IPS-18c (cell line): Measurements from ENCODE around the gene FXYD1.
"Not testable (repeated sequence)": the region's sequence is repeated elsewhere in the genome, so short reads cannot be mapped to it uniquely, and the experiment has no call there.

Source experiments
- H3K4me3 ChIP-seq: 2 replicates; pipeline ENCODE4 v1.7.0; 2013; ENCODE audit warnings: low read depth, mild to moderate bottlenecking, low read length, moderate library complexity; ENCODE audit not compliant: insufficient read depth
- H3K9me3 ChIP-seq: one replicate; pipeline ENCODE4 v1.6.1; 2013; ENCODE audit warnings: mild to moderate bottlenecking, low read length, moderate library complexity; ENCODE audit not compliant: control insufficient read depth, insufficient read depth

FXYD1 gene

DNA sequence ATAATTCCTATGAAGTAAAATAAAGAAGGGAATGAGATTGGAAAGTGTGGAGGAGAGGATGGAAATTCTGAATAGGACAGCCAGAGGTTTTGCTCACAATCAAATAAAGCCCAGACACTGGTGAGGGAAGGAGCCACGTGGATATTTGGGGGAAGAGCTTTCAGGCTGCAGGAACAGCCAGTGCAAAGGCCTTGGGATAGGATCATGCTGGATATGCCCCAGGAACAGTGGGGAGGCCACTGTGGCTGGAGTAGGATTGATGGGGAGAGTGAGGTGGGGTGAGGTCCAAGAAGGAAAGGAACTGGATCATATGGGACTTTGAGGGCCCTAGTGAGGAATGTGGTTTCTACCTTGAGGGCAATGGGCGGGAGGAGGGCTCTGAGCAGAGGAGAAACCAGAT is 11.8 kb downstream of the FXYD1 start:
- no peaks in the 10 kb centered on the region for H3K9me3 ChIP-seq
- H3K4me3 ChIP-seq = no peak overlapping the region

DNA sequence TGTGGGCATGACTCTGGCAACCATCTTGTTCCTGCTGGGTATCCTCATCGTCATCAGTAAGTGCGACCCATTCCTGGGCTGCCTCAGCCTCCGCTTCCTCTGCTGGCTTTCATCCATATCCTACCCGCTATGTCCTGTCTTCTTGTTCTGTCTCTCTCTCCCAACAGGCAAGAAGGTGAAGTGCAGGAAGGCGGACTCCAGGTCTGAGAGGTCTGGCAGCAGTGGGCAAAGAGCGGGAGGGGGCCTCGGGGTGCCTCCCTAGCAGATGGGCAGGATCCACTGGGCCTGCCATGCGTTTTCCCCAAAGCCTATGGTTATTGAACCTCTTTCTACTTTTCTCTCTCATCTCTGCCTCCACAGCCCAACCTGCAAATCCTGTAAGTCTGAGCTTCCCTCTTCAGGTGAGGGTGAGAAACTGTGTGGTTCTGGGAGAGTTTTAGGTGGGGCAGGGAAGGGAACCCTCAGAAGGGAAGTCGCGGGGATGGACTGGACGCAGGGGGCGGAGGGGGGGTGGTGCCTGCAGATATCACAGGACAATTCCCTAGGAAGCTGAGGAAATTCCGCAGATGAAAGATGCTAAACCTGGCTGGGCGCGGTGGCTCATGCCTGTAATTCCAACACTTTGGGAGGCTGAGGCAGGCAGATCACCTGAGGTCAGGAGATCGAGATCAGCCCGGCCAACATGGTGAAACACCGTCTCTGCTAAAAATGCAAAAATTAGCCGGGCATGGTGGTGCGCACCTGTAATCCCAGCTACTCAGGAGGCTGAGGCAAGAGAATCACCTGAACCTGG is 12.8 kb downstream of the FXYD1 start:
- Histone ChIP-seq H3K9me3 (no peaks in the 10 kb centered on the region), H3K4me3 (no peak overlapping the region)

DNA sequence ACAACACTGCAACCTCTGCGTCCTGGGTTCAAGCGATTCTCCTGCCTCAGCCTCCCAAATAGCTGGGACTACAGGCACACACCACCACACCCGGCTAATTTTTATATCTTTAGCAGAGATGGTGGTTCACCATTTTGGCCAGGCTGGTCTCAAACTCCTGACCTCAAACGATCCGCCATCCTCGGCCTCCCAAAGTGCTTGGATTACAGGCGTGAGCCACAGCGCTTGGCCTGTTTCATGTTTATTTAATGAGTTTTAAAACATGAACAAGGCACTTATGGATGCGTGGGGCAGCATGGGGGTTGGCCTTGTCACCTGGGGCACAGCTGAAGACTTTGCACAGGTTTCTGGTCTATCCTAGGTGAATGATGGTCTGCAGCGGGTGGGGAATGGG is 14.5 kb downstream of the FXYD1 start:
- not testable (repeated sequence) for H3K9me3 ChIP-seq
- peak overlapping the region; percentile 87 for H3K4me3 ChIP-seq

DNA sequence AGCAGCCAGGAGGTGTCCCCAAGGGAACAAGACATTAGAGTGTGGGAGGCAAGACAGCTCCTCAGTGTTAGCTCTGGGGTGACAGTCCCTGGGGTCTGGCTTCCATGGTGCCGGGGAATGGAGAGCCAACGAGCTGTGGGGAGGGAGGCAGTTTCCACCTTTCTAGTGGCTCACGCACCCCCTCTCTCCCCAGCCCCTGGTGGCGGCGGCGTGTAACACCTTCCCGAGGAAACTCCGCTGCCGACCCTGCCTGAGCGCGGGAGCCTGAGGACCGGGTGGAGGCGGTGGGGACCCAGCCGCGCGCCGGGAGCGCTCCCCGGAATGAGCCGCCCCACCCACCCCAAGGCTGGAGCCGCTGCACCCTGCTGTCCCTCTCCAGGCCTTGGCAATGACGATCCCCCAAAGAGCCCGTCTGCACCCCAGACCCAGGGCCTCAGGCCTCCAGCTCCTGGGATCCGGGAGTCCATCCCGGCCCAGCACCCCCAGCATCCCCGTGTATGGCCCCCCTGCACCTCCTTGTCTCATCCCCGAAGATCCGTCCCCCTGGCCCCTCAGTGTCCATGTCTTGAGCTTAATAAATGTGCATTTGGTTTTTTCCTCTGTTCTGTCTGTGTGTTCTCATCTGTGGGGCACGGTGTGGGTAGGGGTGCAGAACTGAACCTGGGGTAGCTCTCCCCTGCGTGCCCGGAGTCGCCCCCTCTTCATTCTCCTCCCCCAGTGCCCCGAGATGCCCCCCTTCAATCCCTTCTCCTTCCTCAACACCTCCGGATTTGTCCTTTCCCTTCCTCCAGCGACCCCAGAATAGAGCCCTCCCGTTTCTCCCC is 15.3 kb downstream of the FXYD1 start:
- peak overlapping the region; percentile 87 for H3K4me3 ChIP-seq
- no peaks in the 10 kb centered on the region for H3K9me3 ChIP-seq

DNA sequence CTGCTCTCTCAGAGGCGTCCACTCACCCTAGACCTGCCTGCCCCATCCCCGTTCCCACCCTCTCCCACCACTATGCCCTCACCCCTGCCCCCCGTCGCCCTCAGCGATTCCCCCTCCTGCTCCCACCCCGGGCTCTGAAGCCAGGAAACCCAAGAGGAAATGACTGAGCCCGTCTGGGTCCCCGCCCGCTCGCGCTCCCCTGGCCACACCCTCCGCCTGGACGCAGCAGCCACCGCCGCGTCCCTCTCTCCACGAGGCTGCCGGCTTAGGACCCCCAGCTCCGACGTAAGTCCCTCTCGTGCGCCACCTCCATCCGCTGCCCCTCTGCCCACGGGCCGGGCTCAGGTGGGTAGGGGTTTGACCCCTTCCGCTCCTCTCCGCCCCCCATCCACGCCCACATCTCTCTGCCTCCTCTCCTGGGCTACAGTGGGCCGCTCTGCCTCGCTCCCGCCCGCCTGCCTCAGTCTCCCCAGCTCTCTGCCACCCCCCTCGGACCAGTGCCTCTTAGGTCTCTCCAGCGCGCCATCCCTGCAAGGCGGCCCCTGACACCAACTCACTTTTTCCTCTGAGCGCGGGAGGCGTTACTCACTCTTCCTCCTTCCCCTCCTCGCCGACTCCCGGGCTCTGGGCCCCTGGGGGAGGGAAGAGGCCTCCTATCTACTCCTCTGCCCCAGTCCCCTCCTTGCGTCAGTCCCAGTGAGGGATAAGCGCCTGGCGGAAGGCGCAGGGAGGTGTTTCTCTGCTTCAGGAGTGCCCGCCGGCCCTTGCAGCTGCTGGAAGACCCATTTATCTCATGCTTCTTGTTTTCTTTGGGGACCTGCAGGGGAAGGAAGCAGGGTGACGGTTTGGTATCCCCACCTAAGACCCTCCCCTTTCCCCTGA is 16.1 kb downstream of the FXYD1 start, which contains the start of gene FXYD5:
Gene FXYD5 (plus strand): TSS at position 211 of the 882 bp plus-strand sequence. CDS start 816 bp downstream, outside the sequence.
- no peaks in the 10 kb centered on the region for H3K9me3 ChIP-seq
- peak within 1 kb of the TSS; percentile 87 for H3K4me3 ChIP-seq

DNA sequence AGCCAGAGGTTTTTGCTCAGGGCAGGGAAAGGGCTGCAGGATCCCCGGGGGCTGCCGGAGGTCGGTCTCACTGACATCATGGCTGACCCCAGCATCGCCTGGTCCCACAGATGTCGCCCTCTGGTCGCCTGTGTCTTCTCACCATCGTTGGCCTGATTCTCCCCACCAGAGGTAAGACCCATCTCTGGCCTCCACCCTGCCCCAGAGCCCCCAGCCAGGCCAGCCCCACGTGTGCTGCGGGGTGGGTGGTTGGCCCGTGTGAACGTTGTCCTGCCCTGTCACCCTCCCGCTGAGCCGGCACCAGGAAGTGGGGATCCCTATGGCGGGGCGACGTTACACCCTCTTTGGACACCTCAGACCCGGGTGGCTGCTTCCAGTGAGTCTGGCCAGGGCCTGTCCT is 16.8 kb downstream of the FXYD1 start:
- Histone ChIP-seq H3K4me3 (peak overlapping the region; percentile 87), H3K9me3 (no peaks in the 10 kb centered on the region)

DNA sequence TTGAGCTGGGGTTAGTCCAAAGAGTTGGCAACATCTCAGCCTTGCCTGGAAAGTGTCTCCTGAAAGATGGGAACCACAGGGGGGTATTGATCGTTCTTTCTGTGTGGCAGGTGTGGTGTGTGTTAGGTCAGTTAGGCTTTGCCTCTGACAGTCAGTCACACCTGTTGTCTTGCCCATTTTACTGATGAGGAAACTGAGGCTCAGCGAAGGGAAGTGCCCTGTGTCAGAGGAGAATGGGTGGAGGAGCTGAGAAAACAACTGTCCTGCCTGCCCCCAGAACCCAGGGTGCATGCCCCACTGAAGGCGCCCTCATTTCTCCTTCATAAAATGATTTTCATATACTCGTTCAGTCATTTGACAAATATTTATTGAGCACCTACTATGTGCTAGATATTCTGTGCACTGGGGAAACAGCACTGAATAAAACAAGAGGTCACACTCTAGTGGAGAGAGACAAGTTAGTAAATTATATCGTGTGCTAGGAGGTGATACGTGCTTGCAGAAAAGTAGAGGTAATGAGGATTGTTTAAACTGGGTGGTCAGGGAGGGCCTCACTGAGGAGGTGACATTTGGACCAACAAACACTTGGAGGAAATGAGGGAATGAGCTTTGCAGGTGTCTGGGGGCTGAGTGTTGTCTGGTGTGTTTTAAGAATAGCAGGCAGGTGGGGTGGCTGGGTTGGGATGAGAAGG is 17.5 kb downstream of the FXYD1 start:
- Histone ChIP-seq H3K9me3 (no peaks in the 10 kb centered on the region), H3K4me3 (peak overlapping the region; percentile 87; the same call in 1 of the 2 replicates)

DNA sequence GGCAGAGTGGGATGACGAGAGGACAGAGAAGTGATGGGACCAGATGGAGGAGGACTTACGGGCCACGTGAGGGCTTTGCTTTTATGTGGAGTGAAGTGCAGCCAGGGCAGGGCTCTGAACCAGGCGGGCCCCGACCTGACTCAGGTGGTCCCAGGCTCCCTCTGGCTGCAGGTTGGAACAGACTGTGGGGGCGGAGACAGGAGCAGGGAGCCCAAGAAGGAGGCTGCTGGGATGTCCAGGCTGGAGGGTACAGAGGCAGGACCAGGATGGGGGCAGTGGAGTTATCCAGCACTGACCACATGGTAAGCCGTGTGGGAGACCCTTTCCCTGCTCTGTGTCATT is 18.0 kb downstream of the FXYD1 start:
- no peaks in the 10 kb centered on the region for H3K9me3 ChIP-seq
- no peak overlapping the region for H3K4me3 ChIP-seq

DNA sequence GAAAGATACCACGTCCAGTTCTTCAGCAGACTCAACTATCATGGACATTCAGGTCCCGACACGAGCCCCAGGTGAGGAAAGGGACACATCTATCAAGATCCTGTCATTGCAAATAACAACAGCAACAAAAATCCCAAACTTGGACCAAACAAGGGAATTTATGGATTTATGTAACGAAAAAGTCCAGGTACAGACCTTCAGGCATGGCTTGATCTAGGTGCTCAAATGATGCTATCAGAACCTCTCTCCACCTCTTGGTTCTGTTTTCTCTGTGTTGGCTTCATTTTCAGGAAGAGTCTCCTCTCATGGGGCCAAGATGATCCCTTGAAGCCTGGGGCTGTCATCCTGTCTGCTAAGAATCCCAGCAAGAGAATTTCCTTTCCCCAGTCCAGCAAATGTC is 18.8 kb downstream of the FXYD1 start:
- H3K9me3 ChIP-seq = no peaks in the 10 kb centered on the region
- H3K4me3 ChIP-seq = no peak overlapping the region

DNA sequence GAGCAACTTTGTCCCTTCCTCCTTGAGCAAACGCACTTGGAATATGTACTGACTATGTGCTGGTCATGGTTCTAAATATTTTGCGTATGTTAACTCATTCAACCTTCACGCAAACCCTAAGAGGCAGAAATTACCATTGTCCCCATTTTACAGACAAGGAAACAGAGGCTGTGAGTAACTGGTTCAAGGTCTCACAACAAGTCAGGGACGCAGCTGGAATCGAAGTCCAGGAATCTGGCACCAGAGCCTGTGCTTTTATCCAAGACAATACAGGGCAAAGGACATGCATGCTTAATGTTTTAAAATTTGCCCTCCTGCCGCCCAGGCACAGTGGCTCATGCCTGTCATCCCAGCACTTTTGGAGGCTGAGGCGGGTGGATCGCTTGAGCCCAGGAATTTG is 21.0 kb downstream of the FXYD1 start:
- Histone ChIP-seq H3K9me3 (no peaks in the 10 kb centered on the region), H3K4me3 (no peak overlapping the region)

DNA sequence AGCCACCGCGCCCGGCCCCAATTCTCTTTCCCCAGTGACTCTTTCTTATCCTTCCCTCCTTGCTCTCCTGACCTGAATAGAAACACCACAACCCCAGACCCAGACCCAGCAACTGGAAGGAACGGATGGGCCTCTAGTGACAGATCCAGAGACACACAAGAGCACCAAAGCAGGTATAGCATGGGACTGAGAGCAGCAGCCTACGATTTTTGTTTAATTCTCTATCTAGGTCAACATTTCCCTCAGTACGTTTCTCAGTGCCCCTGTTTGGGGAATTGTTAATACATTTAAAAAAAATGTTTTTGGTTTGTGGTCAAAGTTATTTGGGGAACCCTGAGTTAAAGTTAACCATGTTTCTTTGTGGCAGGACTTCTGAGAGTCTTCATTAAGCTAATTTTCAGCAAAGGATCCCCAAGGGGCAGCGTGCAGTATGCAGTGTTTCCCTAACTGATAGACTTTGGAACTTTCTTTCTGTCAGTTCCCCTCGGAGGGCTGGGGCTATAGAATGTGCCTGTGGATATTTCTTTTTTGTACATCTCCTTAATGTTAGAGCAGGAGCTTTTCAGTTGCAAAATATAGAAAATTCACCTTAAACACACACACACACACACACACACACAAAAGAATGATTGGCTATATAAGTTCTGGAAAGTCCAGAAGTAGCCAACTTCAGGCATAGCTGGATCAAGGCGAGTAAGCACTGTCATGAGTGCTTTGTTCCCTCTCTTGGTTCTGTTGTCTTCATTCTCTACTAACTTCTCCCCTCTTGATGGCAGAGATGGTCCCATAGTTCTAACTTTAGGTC is 22.2 kb downstream of the FXYD1 start:
- no peak overlapping the region for H3K4me3 ChIP-seq

DNA sequence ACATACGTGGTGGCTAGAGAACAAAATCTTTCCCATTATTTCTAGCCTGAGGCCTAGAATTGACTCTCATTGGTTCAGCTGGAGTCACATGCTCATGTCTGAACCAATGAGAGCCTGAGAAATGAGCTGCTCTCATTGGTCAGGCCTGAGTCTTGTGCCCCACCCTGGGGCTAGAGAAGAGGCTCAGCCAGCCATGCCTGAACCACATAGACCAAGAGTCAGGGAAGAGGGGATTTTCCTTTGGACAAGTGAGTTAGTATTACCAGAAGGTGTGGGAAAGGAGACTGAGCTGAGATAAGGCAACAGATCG is 22.8 kb downstream of the FXYD1 start:
- no peaks in the 10 kb centered on the region for H3K9me3 ChIP-seq
- H3K4me3 ChIP-seq = no peak overlapping the region

More for the DNA sequence above, 22.2 kb downstream of the FXYD1 start:
- H3K9me3 ChIP-seq = no peaks in the 10 kb centered on the region

DNA sequence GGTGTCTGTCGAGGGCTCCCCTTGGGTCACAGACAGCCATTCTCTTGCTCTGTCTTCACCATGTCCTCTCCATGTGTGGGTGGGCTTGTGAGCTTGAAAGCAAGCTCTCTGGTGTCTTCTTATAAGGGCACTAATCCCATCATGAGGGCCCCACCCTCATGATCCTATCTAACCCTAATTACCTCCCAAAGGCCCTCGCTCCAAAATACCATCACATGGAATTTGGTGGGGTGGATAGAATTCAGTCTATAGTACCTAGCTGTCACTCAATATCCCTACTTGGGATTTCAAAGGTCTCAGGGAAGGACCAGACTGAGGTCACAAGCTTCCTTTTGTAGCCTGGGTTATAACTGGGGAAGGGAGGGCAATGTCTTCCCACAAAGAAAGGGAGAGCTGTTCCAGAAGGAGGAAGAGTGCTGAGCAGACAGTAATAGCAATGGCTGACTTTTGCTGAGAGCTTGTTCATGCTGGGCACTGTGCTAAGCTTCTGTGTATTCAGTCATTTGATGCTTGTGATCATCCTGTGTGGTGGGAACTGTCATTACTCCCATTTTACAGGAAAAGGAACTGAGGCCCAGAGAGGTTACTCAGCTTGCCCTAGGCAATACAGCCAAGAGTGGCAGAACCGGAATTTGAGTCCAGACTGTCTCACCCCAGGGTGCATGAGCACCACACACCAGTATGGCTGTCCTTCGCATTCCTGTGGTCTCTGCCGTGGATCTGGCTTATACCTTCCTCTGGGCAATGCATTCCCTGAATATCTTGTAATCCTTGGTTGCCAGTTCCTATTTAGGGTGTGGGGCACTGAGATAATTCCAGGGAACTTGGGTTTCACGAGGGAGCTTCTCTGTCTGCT is 24.1 kb downstream of the FXYD1 start:
- H3K4me3 ChIP-seq = no peak overlapping the region
- H3K9me3 ChIP-seq = no peaks in the 10 kb centered on the region

DNA sequence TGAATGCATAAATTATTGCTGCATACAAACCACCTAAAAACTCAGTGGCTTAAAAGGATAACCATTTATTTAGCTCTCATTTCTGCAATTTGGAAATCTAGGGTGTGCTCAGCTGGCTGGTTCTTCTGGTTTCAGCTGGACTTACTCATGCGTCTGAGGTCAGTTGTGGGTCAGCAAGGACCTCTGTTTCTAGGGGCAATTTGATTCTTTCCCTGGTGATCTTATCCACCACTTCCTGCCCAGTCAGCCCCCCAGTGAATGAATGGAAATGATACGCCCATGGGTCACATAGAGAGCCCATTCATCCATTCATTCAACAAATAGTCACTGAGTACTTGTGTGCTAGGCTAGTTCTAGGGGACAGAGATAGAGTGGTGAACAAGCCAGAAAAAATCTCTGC is 25.8 kb downstream of the FXYD1 start:
- H3K9me3 ChIP-seq = no peaks in the 10 kb centered on the region

DNA sequence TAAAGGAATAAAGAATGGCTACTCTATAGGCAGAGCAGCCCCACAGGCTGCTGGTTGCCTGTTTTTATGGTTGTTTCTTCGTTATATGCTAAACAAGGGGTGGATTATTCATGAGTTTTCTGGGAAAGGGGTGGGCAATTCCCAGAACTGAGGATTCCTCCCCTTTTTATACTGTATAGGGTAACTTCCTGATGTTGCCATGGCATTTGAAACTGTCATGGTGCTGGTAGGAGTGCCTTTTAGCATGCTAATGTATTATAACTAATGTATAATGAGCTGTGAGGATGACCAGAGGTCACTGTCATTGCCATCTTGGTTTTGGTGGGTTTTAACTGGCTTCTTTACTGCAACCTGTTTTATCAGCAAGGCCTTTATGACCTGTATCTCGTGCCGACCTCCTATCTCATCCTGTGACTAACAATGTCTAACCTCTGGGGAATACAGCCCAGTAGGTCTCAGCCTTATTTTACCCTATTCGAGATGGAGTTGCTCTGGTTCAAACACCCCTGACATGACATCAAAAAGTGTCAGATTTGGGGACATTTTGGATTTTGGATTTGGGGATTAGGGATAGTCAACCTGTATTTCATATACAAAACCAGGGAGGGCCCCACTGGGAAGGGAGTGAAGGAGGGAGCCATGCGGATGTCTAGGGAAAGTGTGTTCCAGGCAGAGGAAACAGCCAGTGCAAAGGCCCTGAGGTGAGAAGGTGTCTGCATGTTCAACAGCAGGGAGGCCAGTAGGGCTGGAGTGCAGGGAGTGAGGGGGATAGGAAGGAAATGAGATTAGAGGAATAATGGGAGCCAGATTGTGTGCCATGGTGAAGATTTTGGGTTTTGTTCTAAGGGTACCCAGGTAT is 26.8 kb downstream of the FXYD1 start:
- Histone ChIP-seq H3K9me3 (no peaks in the 10 kb centered on the region), H3K4me3 (no peak overlapping the region)

More for the DNA sequence above, 25.8 kb downstream of the FXYD1 start:
- H3K4me3 ChIP-seq = no peak overlapping the region
